Duodenal mucosa (tissue), 2 donors: Measurements from ENCODE around the gene ADARB2.

Experiments
- H3K27ac ChIP-seq: one replicate; pipeline ENCODE4 v1.7.0; 2013; ENCODE audit warnings: low read depth, low read length
- H3K27me3 ChIP-seq, 2 donors: one replicate each; pipeline ENCODE4 v1.7.0; 2013; ENCODE audit warnings: low read length in 2 of 2, control low read depth in 1 of 2; ENCODE audit not compliant: insufficient read depth in 2 of 2, control insufficient read depth in 1 of 2
- H3K36me3 ChIP-seq, 2 donors: one replicate each; pipeline ENCODE4 v1.7.0; 2013; ENCODE audit warnings: low read length in 2 of 2, control low read depth in 1 of 2; ENCODE audit not compliant: insufficient read depth in 2 of 2, control insufficient read depth in 1 of 2
- H3K4me1 ChIP-seq, 2 donors: one replicate each; pipeline ENCODE4 v1.7.0; 2013; ENCODE audit warnings: low read length in 2 of 2, control low read depth in 1 of 2; ENCODE audit not compliant: insufficient read depth in 2 of 2, control insufficient read depth in 1 of 2
- H3K4me3 ChIP-seq, 2 donors: one replicate each; pipeline ENCODE4 v1.7.0; 2013; ENCODE audit warnings: low read length in 2 of 2, low read depth in 1 of 2
- H3K9ac ChIP-seq, 2 donors: one replicate each; pipeline ENCODE4 v1.7.0; 2013; ENCODE audit warnings: low read length in 2 of 2, low read depth in 1 of 2
- H3K9me3 ChIP-seq, 2 donors: one replicate each; pipeline ENCODE4 v1.7.0; 2013; ENCODE audit warnings: low read length in 2 of 2, control low read depth in 1 of 2; ENCODE audit not compliant: control insufficient read depth in 1 of 2

Gene ADARB2

GRCh38 chr10:1611936-1612550, 125.3 kb downstream of the ADARB2 start:
- peaks cover 0 to 4% of the 10 kb centered on the region in 2 donors for H3K27me3 ChIP-seq
- H3K4me1 ChIP-seq: peaks cover 4 to 9% of the 10 kb centered on the region in 2 donors
- no peak overlapping the region for H3K4me3 ChIP-seq
- no peaks in the 10 kb centered on the region for H3K9me3 ChIP-seq
- no peak overlapping the region for H3K9ac ChIP-seq
- H3K27ac ChIP-seq: no peak overlapping the region
- no peaks in the 10 kb centered on the region for H3K36me3 ChIP-seq

DNA sequence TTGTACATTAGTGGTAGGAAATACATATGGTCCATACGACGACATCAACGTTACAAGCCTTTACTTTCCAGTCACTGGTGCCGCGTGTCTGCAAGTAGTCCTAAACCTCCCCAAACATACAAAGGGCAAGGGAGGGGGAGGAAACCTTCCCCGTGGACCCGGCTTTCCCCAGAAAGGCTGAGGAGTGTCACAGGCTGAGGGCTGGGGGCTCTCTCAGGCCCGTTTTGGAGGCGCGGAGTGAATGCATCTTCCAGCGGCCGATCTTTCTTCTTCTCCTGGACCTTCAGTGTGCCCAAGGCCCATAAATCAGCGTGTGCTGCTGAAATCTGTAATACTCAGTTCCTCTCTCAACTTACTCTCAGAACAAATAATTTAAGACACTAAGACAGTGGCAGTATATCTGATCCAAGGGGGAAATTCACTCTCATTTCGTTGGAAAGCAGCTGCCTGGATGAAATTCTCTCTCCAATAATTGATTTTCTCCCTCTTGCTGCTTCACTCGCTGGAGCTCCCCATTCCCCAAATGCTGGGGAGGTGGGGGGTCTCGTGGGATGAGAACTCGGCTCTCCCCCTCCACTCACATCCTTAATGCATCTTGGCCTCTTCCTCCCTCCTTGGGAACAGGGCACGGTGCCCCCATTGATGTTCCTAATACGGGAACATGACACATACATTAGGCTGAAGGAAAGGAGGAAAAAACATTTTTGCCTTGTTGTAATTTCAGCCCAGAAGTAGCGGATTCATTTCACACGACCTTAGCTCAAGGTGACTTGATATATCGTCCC, 126.1 kb downstream of the ADARB2 start:
- Histone ChIP-seq H3K9ac (no peak overlapping the region), H3K27me3 (peaks cover 0 to 4% of the 10 kb centered on the region in 2 donors), H3K27ac (no peak overlapping the region), H3K36me3 (no peaks in the 10 kb centered on the region), H3K4me3 (no peak overlapping the region), H3K4me1 (peaks cover 4 to 9% of the 10 kb centered on the region in 2 donors), H3K9me3 (no peaks in the 10 kb centered on the region)

DNA sequence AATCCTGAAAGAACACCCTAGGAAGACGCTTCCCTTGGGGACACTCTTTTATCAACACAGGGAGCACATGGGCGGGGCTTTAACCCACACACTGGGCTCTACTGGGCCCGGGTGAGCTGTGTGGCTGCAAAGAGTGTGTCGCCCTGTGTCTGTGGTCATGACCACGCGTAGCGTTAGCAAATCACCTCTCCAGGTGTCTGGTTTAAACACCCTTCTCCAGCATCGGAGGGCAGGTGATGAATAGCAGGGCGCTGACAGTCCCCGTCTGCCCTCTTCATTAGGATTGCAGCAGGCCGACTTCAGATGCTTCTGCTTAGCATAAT, 127.7 kb downstream of the ADARB2 start:
- H3K9me3 ChIP-seq: no peaks in the 10 kb centered on the region
- no peak overlapping the region for H3K9ac ChIP-seq
- H3K4me3 ChIP-seq: no peak overlapping the region
- H3K36me3 ChIP-seq: no peaks in the 10 kb centered on the region
- H3K4me1 ChIP-seq: peaks cover 4 to 9% of the 10 kb centered on the region in 2 donors
- peaks cover 0 to 4% of the 10 kb centered on the region in 2 donors for H3K27me3 ChIP-seq
- H3K27ac ChIP-seq: no peak overlapping the region

DNA sequence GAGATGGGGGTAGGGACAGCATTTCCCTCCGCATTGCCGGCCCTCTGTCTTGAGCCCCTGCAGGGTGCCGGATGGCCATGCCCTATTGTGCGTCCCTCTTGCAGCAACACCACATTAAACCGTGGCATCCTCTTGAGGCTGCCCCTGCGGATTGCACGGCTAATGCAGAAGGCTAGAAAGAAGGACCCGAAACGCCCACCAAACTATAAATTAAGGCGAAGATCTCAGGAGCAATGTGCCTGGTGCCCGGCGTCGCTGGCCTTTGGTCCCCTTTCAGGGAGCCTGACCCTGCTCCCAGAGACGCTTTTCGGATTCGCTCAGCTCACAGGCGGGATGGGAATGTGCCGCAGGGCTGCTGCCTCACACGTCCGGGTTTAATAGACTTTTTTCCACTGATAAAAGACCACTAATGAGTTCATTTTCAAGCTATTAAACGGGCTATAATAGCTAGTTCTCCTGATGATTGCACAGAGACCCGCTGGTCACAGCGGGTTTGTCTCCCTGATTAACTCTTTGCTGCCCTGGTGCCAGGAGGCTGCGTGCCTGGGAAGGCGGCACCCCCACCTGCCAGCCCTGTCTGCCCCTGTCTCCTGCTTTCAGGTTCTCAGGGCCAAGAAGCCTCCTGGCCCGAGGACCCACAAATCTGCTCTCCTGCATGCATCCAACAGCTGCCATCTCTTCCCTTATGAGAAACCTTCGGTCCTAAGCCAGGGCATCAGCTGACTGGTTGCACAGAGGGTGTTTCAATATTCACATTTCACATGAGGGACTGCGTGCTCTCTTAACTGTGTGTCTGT, 128.3 kb downstream of the ADARB2 start:
- Histone ChIP-seq H3K4me3 (no peak overlapping the region), H3K27me3 (peaks cover 0 to 4% of the 10 kb centered on the region in 2 donors), H3K4me1 (peaks cover 4 to 9% of the 10 kb centered on the region in 2 donors), H3K9ac (no peak overlapping the region), H3K9me3 (no peaks in the 10 kb centered on the region), H3K27ac (no peak overlapping the region), H3K36me3 (no peaks in the 10 kb centered on the region)

GRCh38 chr10:1608408-1608807, 128.9 kb downstream of the ADARB2 start:
- H3K9ac ChIP-seq: no peak overlapping the region
- H3K27ac ChIP-seq: no peak overlapping the region
- no peaks in the 10 kb centered on the region for H3K9me3 ChIP-seq
- H3K4me3 ChIP-seq: no peak overlapping the region
- H3K4me1 ChIP-seq: peaks cover 2 to 6% of the 10 kb centered on the region in 2 donors
- H3K27me3 ChIP-seq: peaks cover 0 to 4% of the 10 kb centered on the region in 2 donors
- H3K36me3 ChIP-seq: no peaks in the 10 kb centered on the region

DNA sequence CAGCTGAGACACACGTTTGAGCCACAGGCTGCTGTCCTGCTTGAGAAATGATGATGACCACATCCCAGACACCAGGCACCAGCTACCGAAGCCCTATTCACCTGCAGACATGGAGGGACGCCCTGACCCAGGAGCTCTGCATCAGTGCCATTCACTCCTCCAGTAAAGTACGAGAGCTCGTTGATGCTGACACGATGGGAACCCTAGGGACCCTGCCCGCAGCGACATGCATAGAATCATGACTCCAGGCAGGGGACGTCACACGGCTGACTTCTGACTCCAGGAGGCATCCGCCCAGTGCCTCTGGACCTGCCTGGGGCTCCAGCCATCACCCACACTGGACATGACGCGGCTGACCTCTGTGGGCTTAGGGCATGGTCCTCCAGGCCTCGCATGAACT, 129.9 kb downstream of the ADARB2 start:
- H3K27ac ChIP-seq: no peak overlapping the region
- H3K4me1 ChIP-seq: no peaks in the 10 kb centered on the region
- H3K9ac ChIP-seq: no peak overlapping the region
- H3K4me3 ChIP-seq: no peak overlapping the region
- H3K36me3 ChIP-seq: no peaks in the 10 kb centered on the region
- peaks cover 4 to 7% of the 10 kb centered on the region in 2 donors for H3K27me3 ChIP-seq
- no peaks in the 10 kb centered on the region for H3K9me3 ChIP-seq

DNA sequence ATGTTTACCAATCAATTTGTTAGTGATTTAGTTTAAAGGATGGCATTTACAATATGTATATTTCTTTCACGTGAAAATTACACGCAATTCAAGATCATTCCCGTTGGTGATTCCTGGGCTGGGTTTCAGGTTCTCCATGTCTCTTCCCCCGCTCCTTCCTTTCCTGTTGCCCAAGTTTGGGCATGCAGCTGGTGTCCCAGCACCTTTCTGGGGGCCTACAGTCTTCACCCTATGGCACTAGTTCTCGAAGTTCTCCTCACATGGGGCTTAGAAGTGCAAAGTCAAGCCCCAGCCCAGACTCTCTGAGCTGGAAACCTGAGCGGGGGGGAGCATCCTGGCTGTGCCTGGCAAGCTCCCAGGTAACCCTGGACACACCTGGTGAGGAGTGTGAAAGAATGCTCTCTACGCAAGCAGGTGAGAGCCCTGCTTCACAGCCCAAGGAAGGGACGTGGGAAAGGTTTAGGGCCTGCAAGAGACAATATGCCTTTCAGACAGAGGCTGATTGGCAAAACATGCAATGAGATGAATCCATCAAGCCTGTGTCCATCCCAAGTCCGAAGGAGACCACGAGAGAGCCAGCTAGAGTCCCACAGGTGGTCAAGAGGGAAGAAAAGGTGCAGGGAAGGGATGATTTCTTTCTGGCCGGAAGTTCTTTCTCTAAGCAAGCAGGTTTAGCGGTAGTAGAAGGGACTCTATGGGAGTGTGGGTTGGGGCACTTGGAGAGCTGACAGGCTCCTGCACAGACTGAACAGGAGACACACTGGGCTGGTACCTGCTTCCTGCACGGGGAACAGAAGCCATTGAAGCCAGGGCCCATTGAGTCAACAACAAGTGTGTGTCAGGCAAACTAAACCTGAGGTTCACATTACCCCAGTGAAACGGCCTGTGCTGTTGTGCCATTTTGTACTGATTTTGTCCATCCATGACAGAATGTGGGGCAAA, 131.1 kb downstream of the ADARB2 start:
- H3K9ac ChIP-seq: no peak overlapping the region
- H3K27ac ChIP-seq: no peak overlapping the region
- H3K4me1 ChIP-seq: no peaks in the 10 kb centered on the region
- H3K27me3 ChIP-seq: peaks cover 4 to 7% of the 10 kb centered on the region in 2 donors
- no peak overlapping the region for H3K4me3 ChIP-seq
- no peaks in the 10 kb centered on the region for H3K9me3 ChIP-seq
- no peaks in the 10 kb centered on the region for H3K36me3 ChIP-seq

GRCh38 chr10:1605121-1605520, 132.2 kb downstream of the ADARB2 start:
- Histone ChIP-seq H3K4me1 (no peaks in the 10 kb centered on the region), H3K9ac (no peak overlapping the region), H3K27me3 (peaks cover 4 to 7% of the 10 kb centered on the region in 2 donors), H3K27ac (no peak overlapping the region), H3K9me3 (no peaks in the 10 kb centered on the region), H3K4me3 (no peak overlapping the region), H3K36me3 (no peaks in the 10 kb centered on the region)

- no peaks in the 10 kb centered on the region for H3K4me1 ChIP-seq
- H3K27ac ChIP-seq: no peak overlapping the region
- peaks cover 1 to 7% of the 10 kb centered on the region in 2 donors for H3K27me3 ChIP-seq
- H3K9me3 ChIP-seq: no peaks in the 10 kb centered on the region
- H3K9ac ChIP-seq: no peak overlapping the region
- H3K4me3 ChIP-seq: no peak overlapping the region
- H3K36me3 ChIP-seq: no peaks in the 10 kb centered on the region
Measured at GRCh38 chr10:1604246-1604645, 133.1 kb downstream of the ADARB2 start.
